Stimulated activated CD8-positive, alpha-beta memory T cell treated with anti-CD3 and anti-CD28 coated beads, Interleukin-4, amount 100 ng/mL, for 4 hours (primary cell): ENCODE data around the gene DAB1.
"Not testable (repeated sequence)": the region's sequence is repeated elsewhere in the genome, so short reads cannot be mapped to it uniquely, and the experiment has no call there.

Source experiments
- DNase-seq, 2 donors: peaks; one replicate each; pipeline ENCODE4 v3.0.0-alpha.2; 2020; ENCODE audit warnings: low read depth in 2 of 2, low spot score in 1 of 2

DAB1 gene

DNA sequence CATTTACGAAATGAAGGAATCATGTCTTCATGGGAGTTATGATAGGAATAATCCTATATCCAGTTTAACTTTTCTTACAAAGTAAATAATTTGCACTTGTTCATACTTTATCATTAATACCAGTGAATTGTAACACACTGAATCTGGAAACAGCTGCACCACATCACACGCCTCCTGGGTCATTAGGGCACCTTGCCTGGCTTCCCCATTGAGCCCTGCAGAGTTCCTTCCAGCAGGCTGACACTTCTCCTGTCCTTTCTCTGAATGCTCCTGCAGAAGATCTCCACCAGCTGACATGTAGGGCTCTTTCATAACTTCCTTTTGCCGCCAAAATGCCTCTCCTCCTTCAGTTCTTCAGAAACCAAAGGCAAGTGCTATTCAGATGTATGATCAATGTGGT lies 201.1 kb downstream of the DAB1 start:
- DNase-seq, result no peak

DNA sequence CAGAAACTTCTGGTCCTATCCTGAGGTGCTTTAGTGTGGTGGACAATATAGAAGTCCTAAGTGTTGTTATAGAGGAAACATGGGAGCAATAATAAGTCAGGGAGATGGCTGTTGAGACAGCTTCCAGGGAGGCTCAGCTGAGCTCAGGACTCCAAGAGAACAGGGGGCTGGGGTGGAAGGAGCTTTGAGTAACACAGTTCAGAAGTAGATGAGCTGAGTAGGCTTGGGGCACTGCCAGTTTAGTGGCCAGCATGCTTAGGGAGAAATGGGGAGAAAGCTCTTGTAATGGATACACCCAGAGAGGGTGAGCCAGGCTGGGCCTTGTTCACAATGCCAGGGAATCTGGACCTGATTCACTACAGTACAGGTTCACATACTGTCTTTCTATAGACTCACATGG lies 201.6 kb downstream of the DAB1 start:
- no peak for DNase-seq

DNA sequence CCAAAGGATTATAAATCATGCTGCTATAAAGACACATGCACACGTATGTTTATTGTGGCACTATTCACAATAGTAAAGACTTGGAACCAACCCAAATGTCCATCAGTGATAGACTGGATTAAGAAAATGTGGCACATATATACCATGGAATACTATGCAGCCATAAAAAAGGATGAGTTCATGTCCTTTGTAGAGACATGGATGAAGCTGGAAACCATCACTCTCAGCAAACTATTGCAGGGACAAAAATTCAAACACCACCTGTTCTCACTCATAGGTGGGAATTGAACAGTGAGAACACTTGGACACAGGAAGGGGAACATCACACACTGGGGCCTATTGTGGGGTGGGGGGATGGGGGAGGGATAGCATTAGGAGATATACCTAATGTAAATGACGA lies 203.0 kb downstream of the DAB1 start:
- DNase-seq, result not testable (repeated sequence)

DNA sequence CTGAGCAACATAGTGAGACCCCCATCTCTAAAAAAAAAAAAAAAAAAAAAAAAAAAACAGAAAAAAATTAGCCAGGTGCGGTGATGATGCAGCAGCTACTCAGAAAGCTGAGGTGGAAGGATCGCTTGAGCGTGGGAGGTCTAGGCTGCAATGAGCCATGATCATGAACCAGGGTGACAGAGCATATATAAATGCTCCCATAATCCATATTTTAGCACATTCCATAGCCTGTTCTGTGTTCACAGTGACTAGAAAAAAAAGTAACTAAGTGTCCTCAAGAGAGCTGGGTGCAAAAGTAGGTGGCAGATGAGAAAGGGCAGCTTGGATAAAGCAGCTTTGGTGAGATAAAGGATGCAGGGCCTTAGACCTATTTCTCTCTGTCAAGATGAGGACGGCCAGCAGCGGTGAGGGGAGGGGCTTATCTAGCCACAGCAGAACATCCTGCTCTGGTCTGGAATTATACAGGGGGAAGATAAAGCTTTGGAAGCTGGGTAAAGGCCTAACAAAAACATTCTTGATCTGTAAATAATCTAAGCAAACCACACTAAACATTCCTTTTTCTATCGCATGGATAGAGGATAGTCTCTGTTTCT lies 205.3 kb downstream of the DAB1 start:
- DNase-seq, result no peak

DNA sequence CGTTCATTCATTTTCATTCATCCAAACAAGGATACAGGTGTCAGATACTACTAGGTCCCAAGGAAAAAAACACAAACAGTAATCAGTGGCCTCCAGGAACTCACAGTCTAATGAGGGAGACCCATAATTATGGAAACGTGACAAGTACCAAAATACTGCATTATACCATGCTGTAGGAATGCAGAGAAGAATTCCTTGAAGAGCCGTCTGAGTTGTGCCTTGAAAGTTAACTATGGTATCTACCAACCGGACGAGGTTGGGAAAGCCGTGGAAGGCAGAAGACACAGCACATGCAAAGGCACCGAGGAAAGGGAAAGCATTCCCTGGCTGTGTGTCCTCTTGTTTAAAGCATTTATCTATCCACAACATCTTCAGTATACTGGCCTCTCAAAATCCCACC lies 206.0 kb downstream of the DAB1 start:
- DNase-seq, result no peak

DNA sequence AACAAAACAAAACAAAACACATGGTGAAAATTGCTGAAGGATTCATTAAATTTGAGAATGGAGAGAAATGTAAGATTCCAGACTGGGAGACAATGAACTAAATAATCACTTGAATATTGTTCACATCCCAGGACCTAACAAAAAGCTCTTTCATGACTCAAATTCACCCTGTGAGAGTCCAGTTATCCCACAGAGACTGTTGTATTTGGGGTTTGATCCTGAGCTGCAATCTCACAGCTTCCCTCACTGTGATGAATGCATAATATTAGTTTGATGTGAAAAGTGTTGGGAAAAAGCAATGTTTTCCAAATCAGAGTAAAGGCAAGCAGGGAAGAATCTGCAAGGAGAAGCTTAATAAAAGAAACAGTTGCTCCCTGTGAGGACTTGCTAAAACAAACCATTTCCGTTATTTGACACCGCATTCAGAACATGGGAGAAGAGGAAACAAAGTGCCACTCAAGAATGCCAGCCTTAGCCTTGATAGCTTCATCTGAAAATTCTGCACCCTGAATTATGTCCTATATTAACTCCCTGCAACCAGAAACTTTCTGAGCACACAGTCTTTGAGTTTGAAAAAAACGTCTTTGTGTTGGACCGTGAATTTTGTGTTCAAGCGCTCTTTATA lies 208.8 kb downstream of the DAB1 start:
- DNase-seq, result no peak

DNA sequence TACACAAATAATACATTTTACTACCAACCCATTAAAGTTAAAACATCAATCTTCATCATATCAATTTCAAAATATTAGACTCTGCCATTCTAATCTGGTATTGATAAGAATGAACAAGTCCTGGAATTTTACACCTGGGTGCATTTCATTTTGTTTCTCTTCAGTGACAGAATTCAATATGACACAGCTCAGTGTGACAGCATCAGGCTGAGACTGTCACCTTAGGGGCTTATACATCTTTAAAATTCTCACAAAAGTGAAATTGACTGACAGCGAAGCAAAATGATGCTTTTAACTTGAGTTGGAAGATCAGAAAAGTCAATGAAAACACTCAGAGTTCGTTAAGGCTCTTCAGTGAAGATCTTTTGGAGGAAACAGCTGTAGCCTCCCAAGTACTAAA lies 213.0 kb downstream of the DAB1 start:
- DNase-seq, result no peak

DNA sequence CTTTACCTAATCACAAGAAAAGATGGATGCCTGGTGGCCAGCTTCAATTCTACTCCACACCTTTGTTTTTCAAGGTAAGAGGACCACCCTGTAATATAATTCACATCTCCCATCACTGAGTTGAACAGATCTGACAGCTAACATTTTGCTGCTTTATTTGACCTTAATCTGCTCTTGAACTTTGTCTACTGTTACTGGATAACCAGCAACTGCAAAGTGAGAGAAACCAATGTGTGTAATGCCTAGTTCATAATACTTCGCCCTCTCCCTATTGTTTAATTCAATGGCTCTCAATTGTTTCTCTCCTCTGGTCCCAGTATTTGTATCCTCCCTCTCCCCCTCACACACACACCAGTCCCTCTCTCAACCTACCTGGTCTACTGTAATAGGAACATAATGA lies 214.4 kb downstream of the DAB1 start:
- no peak for DNase-seq

DNA sequence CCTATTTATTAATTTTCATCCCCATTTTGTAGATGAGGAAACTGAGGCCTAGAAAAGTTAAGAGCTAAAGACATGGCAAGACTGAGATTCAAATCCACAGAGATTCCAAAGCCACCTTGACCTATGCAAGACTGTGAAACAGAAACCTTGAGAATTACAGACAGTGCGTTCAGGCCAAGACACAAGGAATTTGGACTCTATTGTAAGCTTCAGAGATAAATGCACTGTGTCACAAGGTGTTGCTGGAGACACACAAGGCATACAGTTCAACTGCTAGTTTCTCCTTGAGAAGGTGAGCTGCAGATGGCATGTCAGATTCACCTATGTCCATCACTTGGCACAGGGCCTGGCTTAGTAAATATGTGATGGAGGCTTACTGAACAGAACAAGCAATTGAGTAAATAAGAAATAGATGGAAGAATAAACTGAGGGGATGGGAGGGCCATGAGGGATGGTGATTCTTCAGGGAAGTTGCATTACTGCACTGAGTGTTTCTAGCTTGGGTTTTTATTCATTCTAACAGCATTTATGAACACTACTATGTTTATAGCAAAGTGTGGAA lies 215.0 kb downstream of the DAB1 start:
- DNase-seq, result no peak

DNA sequence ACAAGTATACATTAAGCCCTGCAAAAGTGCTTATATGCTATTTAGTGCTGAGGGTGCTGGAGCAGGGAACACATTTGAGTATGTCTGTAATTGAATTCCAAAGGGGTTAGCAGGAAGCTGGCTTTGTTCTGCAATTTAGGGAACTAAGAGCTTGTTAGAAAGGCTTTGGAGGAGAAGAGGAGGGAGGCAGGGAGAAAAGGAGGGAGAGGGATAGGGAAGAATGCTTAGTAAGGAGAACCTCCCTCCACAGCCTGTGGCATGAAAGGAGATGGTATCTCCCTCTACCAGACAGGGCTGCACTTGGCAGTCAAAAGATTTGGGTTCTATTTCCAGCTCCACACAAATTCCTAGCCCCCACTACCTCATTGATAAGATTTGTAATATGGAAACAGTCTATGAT lies 217.8 kb downstream of the DAB1 start:
- DNase-seq, result no peak

DNA sequence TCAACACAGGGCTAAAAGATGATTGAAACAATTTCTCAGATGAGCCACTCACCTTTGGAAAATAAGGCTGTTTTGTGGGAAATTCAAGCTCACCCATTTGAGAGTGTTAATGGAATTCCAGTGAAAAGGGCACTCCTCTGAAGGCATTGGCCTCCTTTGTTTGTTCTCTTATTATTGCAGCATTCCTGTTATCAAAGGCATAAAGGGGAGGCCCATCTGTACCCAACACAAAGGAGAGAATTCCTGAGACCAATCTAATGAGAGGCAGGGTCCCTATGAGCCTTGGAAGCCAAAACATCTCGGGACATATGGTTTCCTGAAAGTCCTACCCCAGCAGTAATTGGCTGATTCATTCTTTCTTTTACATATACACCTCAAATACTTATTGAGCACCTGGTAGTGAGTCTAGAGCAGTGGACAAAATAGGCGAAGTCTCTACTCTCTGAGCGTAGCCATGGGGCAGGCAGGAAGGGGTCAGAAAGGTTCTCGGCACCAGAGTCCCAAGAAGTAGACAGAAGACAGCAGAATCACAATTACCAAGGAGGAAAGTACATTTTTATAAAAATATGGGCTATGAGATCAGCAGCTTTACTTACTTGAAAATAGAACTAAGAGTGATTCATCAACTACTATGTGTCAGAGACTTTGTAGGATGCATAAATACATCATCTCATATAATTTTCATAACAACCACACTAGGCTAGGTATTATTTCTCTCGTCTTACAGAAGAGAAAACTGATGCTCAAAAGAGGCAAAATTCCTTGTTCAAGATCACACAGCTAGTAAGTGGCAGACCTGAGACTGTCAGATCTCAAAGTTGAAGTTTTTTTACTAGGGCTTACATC lies 218.7 kb downstream of the DAB1 start:
- no peak for DNase-seq

DNA sequence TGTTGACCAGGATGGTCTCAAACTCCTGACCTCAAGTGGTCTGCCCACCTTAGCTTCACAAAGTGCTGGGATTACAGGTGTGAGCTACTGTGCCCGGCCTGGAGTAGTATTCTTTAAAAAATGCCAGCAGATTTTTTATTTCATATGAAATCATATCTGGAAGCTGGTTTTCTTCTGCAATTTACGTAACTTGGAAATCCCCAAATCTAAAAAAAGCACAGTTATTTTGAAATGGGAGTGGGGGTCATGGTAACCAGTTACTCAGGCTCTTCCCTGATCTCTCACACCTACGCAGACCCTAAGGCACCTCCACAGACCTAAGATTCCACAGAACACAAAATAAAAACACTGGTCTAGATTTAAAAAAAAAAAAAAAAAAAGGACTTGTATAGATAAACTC lies 219.8 kb downstream of the DAB1 start:
- DNase-seq, result no peak

DNA sequence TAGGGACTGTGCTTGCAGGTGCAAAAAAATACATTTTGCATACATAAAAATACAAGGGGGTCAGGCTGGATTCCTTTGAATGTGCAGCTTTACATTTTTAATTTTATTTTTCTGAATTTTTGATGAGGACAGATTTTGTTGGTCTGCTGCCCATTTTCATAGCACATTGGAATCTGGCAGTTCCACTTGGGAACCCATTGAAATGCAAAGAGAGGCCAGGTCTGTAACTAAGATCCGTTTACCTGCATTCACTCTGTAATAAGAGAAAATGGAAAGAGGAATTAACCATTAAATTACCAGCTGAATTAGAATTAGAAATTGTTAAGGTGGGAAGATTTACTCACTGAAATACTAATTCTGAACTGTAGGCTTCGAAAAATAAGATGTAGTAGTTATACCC lies 221.6 kb downstream of the DAB1 start:
- no peak for DNase-seq

DNA sequence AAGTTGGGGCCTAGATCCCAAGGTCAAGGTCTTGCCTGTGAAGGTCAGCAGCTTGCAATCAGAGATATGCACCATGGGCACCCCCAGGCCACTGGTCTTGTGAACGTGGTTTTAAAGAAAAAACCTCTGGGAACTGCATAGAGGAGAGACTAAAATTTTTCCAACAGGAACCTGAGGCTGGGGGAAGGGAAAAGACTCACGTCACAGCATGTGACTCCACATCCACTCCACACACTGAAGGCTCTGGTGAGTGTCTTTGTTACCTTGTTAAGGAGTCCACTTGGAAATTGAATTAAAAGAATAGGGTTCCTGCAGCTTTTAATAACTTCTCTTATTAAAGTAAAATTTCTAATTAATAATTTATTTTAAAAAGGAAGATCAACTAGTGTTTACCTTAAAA lies 224.9 kb downstream of the DAB1 start:
- no peak for DNase-seq

DNA sequence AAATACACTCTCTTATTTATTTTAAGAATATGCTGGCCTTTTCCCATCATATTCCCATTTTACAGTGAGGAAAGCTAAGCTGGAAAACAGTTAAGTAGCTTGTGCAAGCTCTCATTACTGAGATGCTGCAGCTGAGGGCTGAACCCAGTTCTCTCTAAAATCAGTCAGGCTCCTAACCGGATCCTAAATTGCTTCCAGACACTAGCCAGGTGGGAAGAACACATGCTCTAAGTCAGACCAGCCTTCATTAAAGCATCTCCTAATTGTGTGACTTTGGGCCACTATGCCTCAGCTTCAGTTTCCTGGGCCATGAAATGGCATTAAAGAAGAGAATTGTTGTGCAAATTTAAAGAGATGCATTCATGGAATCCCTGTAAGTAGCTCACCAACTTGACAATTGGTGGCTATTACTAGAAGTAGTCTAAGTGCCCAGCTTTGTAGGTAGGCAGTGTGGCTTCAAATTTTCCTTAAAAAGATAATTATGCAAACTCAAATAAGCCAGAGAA lies 228.4 kb downstream of the DAB1 start:
- DNase-seq, result no peak

DNA sequence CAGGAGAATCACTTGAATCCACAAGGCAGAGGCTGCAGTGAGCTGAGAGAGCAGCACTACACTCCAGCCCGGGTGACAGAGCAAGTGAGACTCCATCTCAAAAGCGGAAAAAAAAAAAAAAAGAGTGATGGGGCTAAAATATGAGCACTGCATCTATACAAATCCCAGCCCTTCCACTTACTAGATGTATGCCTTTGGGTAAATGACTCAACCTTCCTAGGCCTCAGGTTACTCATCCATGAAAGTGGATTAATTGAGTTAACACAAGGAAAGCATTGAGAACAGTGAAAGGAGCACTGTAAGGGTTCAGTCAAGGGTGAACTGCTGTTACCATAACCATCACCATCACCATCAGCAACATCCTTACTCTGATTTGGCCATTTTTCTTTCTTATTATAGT lies 231.6 kb downstream of the DAB1 start:
- DNase-seq, result no peak

DNA sequence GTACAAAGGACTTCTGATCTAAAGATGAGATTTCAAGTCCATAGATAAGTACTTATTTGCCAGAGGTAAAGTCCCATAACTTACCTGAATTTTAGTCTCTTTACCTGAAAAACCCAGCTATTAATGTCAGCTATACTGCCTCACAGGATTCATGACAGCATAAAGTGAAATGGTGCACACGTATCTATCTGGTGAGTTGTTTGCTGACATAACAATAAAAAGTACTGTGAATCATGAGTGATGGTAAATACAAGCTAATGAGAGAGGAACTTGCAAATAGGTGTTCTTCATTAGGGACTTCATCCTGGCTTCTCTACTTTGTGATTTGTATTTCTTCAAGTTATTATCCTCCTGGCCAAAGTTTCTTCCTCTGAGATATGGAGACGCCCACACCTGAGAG lies 233.0 kb downstream of the DAB1 start:
- DNase-seq, result no peak

DNA sequence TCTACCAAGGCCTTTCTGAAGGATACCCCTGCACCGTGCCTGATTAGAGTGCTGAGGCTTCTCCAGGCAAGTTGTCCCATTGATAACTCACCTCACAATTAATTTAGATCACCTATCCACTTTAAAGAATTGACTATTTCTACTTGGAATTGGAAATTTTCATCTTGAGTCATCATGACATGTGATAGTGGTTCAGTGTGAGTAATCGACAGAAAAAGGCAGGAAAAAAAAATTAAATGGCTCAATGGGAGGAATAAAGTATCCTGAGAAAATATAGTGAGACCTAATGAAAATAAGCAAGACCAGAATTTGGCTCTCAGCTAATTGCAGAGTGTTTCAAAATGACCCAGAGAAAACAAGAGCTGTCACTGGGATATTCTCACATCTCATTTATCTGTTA lies 235.7 kb downstream of the DAB1 start:
- no peak for DNase-seq

DNA sequence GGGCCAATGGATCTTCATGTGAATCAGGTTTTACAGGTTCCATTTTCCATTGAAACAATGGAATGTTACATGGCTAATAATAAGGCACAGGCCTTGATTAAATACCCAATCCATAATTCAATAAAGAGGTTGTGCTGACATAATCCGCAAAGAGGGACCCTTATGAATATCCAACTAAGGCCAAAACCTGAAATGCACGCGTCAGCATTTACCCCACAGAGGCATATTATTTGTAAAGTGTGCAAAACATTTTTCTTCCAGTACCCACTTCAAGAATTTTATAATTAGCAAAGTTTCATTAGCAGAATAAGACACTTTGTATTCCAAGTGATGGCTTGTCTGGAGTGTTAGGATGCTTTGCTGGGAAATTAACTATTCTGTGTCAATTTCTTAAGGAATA lies 237.4 kb downstream of the DAB1 start:
- DNase-seq, result no peak

DNA sequence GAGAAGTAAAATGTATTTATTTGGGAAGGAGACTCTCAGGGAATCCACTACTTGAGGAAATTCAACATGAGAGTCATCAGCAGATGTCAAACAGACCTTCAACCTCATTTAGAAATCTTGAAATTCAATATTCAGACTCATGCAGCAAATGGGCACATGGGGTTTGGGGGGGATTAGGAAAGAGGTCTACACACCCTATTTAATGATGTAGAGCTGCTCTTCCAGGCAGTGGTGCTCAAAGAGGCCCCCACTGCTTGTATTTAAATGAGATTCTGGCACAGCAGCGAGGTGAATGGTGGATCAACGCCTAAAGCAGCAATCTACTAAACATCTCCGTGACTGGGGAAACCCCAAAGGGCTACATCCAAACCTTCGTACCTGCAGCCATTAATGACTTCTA lies 244.9 kb downstream of the DAB1 start:
- DNase-seq, result no peak

DNA sequence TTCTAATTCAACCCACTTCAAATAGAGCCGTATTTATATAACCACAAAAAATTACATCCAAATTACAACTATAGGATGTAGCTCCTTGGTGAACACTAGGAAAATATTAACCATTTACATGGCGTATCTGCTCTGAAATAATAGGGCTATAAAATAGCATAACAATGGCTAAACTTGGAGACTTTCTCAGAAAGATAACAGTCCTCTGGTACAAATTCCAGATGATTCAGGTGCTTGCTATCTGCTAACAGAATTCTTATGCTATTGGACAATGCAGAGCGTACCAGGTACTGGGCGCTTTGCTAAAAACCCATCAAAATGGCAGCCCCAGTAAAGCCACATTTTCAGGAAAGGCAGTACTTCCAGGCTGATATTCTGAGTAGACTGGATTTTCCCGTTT lies 248.4 kb downstream of the DAB1 start:
- DNase-seq, result no peak

DNA sequence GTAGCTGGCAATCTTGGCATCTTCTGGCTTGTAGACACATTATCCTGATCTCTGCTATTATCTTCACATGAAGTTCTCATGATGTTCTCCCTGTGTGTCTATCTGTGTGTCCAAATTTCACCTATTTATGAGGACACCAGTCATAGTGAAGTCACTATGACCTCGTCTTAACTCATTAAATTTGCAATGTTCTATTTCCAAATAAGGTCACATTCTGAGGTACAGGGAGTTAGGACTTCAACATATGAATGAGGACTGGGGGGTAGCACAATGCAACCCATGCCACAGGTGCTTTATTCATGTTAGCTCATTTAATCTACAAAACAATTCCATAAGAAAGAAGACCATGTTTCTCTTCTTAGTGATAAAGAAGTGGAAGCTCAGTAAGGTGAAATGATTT lies 251.8 kb downstream of the DAB1 start:
- no peak for DNase-seq
